GM19463 (cell line): Measurements from ENCODE around the gene WDR45B.
"Not testable (repeated sequence)": the region's sequence is repeated elsewhere in the genome, so short reads cannot be mapped to it uniquely, and the experiment has no call there.

ENCODE experiments used
- ATAC-seq: cut with Tn5 transposase; IDR thresholded peaks from one replicate; pipeline ENCODE4 v1.9.1; 2021; ENCODE audit warnings: mild to moderate bottlenecking, moderate library complexity; ENCODE audit not compliant: unreplicated experiment

WDR45B gene

GRCh38 chr17:82586576-82587233 lies 61.5 kb downstream of the WDR45B start:
- ATAC-seq, result no peak

GRCh38 chr17:82585935-82586575 lies 62.2 kb downstream of the WDR45B start:
- not testable (repeated sequence) for ATAC-seq

GRCh38 chr17:82583720-82584234 lies 64.5 kb downstream of the WDR45B start:
- ATAC-seq, result no peak

GRCh38 chr17:82582709-82583108 lies 65.5 kb downstream of the WDR45B start:
- ATAC-seq, result no peak

- ATAC-seq, result no peak
Measured at GRCh38 chr17:82582213-82582612, 66.0 kb downstream of the WDR45B start.

- ATAC-seq, result not testable (repeated sequence)
Measured at GRCh38 chr17:82579969-82580368, 68.3 kb downstream of the WDR45B start.

GRCh38 chr17:82577300-82577699 lies 70.9 kb downstream of the WDR45B start:
- ATAC-seq, result no peak

- ATAC-seq, result not testable (repeated sequence)
Measured at GRCh38 chr17:82575581-82576221, 72.5 kb downstream of the WDR45B start.

GRCh38 chr17:82574041-82574440 lies 74.2 kb downstream of the WDR45B start:
- ATAC-seq, result no peak

GRCh38 chr17:82571855-82572254 lies 76.4 kb downstream of the WDR45B start:
- no peak for ATAC-seq

- no peak for ATAC-seq
Measured at GRCh38 chr17:82570277-82570676, 78.0 kb downstream of the WDR45B start.

GRCh38 chr17:82569621-82570020 lies 78.6 kb downstream of the WDR45B start:
- no peak for ATAC-seq

- no peak for ATAC-seq
Measured at GRCh38 chr17:82568997-82569393, 79.2 kb downstream of the WDR45B start.

- no peak for ATAC-seq
Measured at GRCh38 chr17:82567286-82567685, 81.0 kb downstream of the WDR45B start.

- ATAC-seq, result no peak
Measured at GRCh38 chr17:82566129-82566960, 81.9 kb downstream of the WDR45B start.

- no peak for ATAC-seq
Measured at GRCh38 chr17:82565551-82565950, 82.7 kb downstream of the WDR45B start.
